ENCODE data around the gene MYEF2.

GRCh38 chr15:48170981-48171380 is 7.1 kb downstream of the MYEF2 start:
- TF ChIP-seq POLR2AphosphoS5 (IDR thresholded peaks at IDR 0.05; ENCODE audit: low read depth, low read length) (no peak), REST (IDR thresholded peaks at IDR 0.05; ENCODE audit: insufficient read depth in 1 of 2, low read depth in 2 of 2, low read length in 2 of 2) (no peak), TAF1 (IDR thresholded peaks at IDR 0.05; ENCODE audit: borderline replicate concordance, insufficient read depth, low read length) (no peak), SIN3A (IDR thresholded peaks at IDR 0.05; ENCODE audit: borderline replicate concordance, insufficient read depth, low read length) (no peak), FOXP2 (optimal IDR thresholded peaks at IDR 0.05; ENCODE audit: borderline replicate concordance, extremely low read depth, extremely low read length, insufficient read depth) (no peak)

Measured in PFSK-1 (cell line).